Measurements from ENCODE around the gene ALG12. TPM values are rescaled to one million over a fixed set of nuclear protein-coding genes. Genes with fewer than 3 reads are reported as not detected.

ALG12 gene
- total RNA-seq, 1 experiment from 2014 or later: 25.4 TPM

DNA sequence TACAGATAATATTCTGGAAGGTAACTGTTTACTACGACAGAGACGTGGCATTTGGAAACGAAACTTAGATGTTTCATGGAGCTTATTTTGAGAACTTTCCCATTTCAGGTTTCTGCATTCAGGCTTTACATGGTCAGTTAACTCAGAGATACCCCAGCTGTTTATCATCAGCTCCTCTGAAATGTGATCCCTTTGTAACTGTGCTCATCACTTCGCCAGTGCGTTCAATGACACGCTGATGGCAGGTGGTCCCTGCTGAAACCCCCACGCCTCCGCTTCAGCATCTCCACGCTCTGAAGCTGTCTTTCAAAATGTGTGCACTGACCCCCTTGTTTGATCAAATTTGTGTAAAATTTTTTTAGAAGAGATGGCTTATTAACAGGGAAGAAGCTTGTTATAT is 30.5 kb downstream of the ALG12 start:
- TF ChIP-seq, protein P1, sequence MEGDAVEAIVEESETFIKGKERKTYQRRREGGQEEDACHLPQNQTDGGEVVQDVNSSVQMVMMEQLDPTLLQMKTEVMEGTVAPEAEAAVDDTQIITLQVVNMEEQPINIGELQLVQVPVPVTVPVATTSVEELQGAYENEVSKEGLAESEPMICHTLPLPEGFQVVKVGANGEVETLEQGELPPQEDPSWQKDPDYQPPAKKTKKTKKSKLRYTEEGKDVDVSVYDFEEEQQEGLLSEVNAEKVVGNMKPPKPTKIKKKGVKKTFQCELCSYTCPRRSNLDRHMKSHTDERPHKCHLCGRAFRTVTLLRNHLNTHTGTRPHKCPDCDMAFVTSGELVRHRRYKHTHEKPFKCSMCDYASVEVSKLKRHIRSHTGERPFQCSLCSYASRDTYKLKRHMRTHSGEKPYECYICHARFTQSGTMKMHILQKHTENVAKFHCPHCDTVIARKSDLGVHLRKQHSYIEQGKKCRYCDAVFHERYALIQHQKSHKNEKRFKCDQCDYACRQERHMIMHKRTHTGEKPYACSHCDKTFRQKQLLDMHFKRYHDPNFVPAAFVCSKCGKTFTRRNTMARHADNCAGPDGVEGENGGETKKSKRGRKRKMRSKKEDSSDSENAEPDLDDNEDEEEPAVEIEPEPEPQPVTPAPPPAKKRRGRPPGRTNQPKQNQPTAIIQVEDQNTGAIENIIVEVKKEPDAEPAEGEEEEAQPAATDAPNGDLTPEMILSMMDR (IDR thresholded peaks at IDR 0.05; ENCODE audit: unreplicated experiment): no peak
- Mint-ChIP-seq H3K27ac (ENCODE audit: unreplicated experiment) (no peak overlapping the region), H3K27me3 (ENCODE audit: unreplicated experiment) (no peaks in the 10 kb centered on the region), H3K4me3 (ENCODE audit: low read depth, unreplicated experiment) (no peak overlapping the region), H3K9me3 (ENCODE audit: low read depth, unreplicated experiment) (peaks cover 3% of the 10 kb centered on the region), H3K36me3 (ENCODE audit: insufficient read depth, unreplicated experiment) (peaks cover 67% of the 10 kb centered on the region), H3K4me1 (ENCODE audit: low read depth, unreplicated experiment) (no peaks in the 10 kb centered on the region)
- intact Hi-C loops (cut with micrococcal nuclease; ENCODE audit: unreplicated experiment): no loop called here
- CTCF ChIA-PET: interaction anchor here (0.6 kb wide), 1 partner anchor 45 kb away, joined by 3 read pairs; no protein-coding TSS in a partner anchor
- BruUV-seq (replicated peaks): no TSS peak
- DNase-seq: no peak

DNA sequence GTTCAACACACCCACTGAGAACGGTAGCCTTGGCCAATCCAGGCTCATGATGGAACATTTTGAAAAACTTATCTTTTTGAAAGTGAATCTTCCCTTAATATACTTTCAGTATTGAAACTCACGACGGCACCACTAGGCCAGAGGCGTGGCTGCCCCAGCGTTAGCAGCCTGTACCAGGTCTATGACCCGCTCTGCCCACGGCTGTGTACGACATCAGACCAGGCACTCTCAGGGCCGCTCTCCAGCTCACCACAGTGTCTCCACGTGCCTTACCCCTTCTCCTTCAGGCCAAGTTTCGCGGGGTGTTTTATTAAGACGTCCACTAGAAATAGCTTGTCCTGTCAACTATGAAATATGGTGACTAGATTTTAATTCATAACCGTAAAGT is 31.2 kb downstream of the ALG12 start:
- TF ChIP-seq, protein P1 (IDR thresholded peaks at IDR 0.05; ENCODE audit: unreplicated experiment): no peak
- no peak overlapping the region for H3K4me3 Mint-ChIP-seq (ENCODE audit: low read depth, unreplicated experiment)
- no TSS peak for BruUV-seq (replicated peaks)
- H3K27me3 Mint-ChIP-seq (ENCODE audit: unreplicated experiment): no peaks in the 10 kb centered on the region
- intact Hi-C loops (cut with micrococcal nuclease; ENCODE audit: unreplicated experiment): no loop called here
- CTCF ChIA-PET: interaction anchor here (0.6 kb wide), 1 partner anchor 45 kb away, joined by 3 read pairs; no protein-coding TSS in a partner anchor
- peaks cover 65% of the 10 kb centered on the region for H3K36me3 Mint-ChIP-seq (ENCODE audit: insufficient read depth, unreplicated experiment)
- DNase-seq: no peak
- H3K27ac Mint-ChIP-seq (ENCODE audit: unreplicated experiment): peak overlapping the region; percentile 42
- H3K9me3 Mint-ChIP-seq (ENCODE audit: low read depth, unreplicated experiment): peaks cover 3% of the 10 kb centered on the region
- no peaks in the 10 kb centered on the region for H3K4me1 Mint-ChIP-seq (ENCODE audit: low read depth, unreplicated experiment)

DNA sequence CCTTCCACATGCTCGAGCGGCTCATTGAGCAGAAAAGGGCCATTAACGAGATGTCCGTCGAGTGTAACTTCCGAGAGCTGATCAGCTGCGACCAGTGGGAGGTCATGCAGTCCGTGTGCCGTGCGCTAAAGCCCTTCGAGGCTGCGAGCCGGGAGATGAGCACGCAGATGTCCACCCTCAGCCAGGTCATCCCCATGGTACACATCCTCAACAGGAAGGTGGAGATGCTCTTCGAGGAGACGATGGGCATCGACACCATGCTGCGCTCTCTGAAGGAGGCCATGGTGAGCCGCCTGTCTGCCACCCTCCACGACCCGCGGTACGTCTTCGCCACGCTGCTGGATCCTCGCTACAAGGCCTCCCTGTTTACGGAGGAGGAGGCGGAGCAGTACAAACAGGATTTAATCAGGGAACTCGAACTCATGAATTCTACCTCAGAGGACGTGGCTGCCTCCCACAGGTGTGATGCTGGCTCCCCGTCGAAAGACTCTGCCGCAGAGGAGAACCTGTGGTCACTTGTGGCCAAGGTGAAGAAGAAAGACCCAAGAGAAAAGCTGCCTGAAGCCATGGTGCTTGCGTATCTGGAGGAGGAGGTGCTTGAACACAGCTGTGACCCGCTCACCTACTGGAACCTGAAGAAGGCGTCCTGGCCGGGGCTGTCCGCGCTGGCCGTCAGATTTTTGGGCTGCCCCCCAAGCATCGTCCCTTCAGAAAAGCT is 31.7 kb downstream of the ALG12 start:
- CTCF ChIA-PET: no interaction called here
- DNase-seq: no peak
- peaks cover 59% of the 10 kb centered on the region for H3K36me3 Mint-ChIP-seq (ENCODE audit: insufficient read depth, unreplicated experiment)
- BruUV-seq (replicated peaks): no TSS peak
- H3K4me3 Mint-ChIP-seq (ENCODE audit: low read depth, unreplicated experiment): no peak overlapping the region
- intact Hi-C loops (cut with micrococcal nuclease; ENCODE audit: unreplicated experiment): no loop called here
- TF ChIP-seq, protein P1 (IDR thresholded peaks at IDR 0.05; ENCODE audit: unreplicated experiment): no peak
- no peaks in the 10 kb centered on the region for H3K27me3 Mint-ChIP-seq (ENCODE audit: unreplicated experiment)
- H3K4me1 Mint-ChIP-seq (ENCODE audit: low read depth, unreplicated experiment): no peaks in the 10 kb centered on the region
- H3K9me3 Mint-ChIP-seq (ENCODE audit: low read depth, unreplicated experiment): peaks cover 3% of the 10 kb centered on the region
- peak overlapping the region; percentile 42 for H3K27ac Mint-ChIP-seq (ENCODE audit: unreplicated experiment)

DNA sequence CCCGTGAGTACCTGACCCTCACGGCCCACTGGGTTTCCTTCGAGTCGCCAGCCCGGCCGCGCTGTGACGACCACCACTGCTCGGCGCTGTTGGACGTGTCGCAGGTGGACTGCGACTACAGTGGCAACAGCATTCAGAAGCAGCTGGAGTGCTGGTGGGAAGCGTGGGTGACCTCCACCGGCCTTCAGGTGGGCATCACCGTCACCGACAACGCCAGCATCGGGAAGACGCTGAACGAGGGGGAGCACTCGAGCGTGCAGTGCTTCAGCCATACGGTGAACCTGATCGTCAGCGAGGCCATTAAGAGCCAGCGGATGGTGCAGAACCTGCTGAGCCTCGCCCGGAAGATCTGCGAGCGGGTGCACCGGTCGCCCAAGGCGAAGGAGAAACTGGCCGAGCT is 32.4 kb downstream of the ALG12 start:
- Mint-ChIP-seq H3K4me3 (ENCODE audit: low read depth, unreplicated experiment) (no peak overlapping the region), H3K27me3 (ENCODE audit: unreplicated experiment) (no peaks in the 10 kb centered on the region), H3K4me1 (ENCODE audit: low read depth, unreplicated experiment) (no peaks in the 10 kb centered on the region), H3K36me3 (ENCODE audit: insufficient read depth, unreplicated experiment) (peaks cover 53% of the 10 kb centered on the region), H3K9me3 (ENCODE audit: low read depth, unreplicated experiment) (peaks cover 3% of the 10 kb centered on the region), H3K27ac (ENCODE audit: unreplicated experiment) (no peak overlapping the region)
- intact Hi-C loops (cut with micrococcal nuclease; ENCODE audit: unreplicated experiment): no loop called here
- no TSS peak for BruUV-seq (replicated peaks)
- DNase-seq: no peak
- TF ChIP-seq, protein P1 (IDR thresholded peaks at IDR 0.05; ENCODE audit: unreplicated experiment): no peak
- CTCF ChIA-PET: no interaction called here
